HFFc6 (cell line): ENCODE results near the gene NF2. TPM values are rescaled to one million over a fixed set of nuclear protein-coding genes. Genes with fewer than 3 reads are reported as not detected.

Experiments
- DNase-seq: peaks from one replicate; pipeline ENCODE4 v3.0.0-alpha.2; 2018
- H3K27ac Mint-ChIP-seq: 2 replicates; pipeline ENCODE4 v1.8.0; 2020; ENCODE audit warnings: mild to moderate bottlenecking, mixed read lengths
- H3K27me3 Mint-ChIP-seq: 2 replicates; pipeline ENCODE4 v1.8.0; 2021; ENCODE audit warnings: mild to moderate bottlenecking, moderate library complexity, mixed read lengths; ENCODE audit not compliant: insufficient read depth
- H3K36me3 Mint-ChIP-seq: 2 replicates; pipeline ENCODE4 v1.8.0; 2021; ENCODE audit warnings: low read depth, mixed read lengths
- H3K4me1 Mint-ChIP-seq: 2 replicates; pipeline ENCODE4 v1.8.0; 2020; ENCODE audit warnings: low read depth, mixed read lengths
- H3K4me3 Mint-ChIP-seq: 2 replicates; pipeline ENCODE4 v1.8.0; 2020; ENCODE audit warnings: mild to moderate bottlenecking, moderate library complexity, mixed read lengths
- H3K9me3 Mint-ChIP-seq: 2 replicates; pipeline ENCODE4 v1.8.0; 2020; ENCODE audit warnings: mild to moderate bottlenecking, mixed read lengths
- CTCF ChIP-seq: fragments of 200-600 bp; sonication (generic); IDR thresholded peaks from 2 replicates; pipeline ENCODE4 v1.5.0; 2021; ENCODE audit warnings: antibody characterized with exemption, mild to moderate bottlenecking
- total RNA-seq, 6 experiments: library from RNA; stranded (reverse); fragmentation: NEBNext Ultra II Directional; extraction: Animal tissue kit (Norgen Biotek cat#: 25700); gene quantifications; 2 replicates in 1 of 6; 3 replicates in 5 of 6; pipeline ENCODE4 v1.2.3, GENCODE V29; 2021

NF2 gene
- total RNA-seq, 6 experiments from 2014 or later = 161 to 184 (median 176) TPM

DNA sequence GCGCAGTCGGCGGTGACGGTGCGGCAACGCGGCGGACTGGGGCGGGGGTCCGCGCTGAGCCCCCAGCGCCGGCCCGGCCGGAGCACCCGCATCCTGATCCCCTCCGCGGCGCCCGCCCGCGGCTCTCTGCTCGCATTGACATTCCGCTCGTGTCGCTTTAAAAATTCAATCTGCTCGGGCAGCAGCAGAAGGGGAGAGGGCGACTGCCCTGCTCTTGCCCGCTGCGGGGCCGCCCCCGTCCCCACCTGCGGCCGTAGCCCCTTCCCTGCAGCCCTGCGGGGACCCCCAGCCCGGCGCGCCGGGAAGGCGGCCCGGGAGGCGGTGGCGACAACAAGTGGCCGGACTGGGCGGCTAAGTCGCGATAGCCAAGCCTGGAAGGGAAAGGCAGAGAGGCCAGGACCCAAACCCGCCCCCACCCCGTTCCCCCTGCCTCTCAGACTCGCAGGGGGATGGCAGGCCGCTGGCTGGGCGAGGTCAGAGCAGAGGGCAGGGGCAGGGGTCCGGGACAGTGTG, 117.4 kb downstream of the NF2 start:
- Mint-ChIP-seq H3K27me3 (peaks cover 33% of the 10 kb centered on the region), H3K4me3 (no peak overlapping the region), H3K9me3 (no peaks in the 10 kb centered on the region)

DNA sequence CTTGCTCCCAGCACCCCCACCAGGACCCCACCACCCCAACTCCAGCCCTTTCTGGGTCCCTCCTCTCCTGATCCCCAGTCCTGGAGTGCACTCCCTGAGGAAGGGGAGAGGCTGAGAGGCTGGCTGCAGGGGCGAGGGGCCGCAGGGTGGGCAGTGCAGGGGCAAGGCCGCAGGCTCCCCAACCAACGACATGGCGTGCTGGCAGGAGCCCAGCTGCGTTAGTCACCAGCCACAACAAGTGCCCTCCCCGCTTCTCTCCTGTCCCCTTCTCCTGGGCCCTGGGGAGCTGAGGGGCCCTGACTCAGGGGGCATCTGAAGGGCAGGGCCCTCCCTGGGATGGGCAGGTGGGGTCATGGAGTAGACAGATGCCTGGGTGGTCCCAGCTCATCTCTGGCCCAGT, 118.7 kb downstream of the NF2 start:
- Mint-ChIP-seq H3K9me3 (no peaks in the 10 kb centered on the region), H3K36me3 (no peaks in the 10 kb centered on the region), H3K4me3 (no peak overlapping the region), H3K4me1 (no peaks in the 10 kb centered on the region), H3K27me3 (peaks cover 28% of the 10 kb centered on the region), H3K27ac (no peak overlapping the region)
- no peak for DNase-seq
- TF ChIP-seq CTCF = no peak

More for the DNA sequence above, 117.4 kb downstream of the NF2 start:
- Mint-ChIP-seq H3K36me3 (no peaks in the 10 kb centered on the region), H3K4me1 (no peaks in the 10 kb centered on the region), H3K27ac (no peak overlapping the region)
- TF ChIP-seq CTCF = no peak
- no peak for DNase-seq

GRCh38 chr22:29722587-29722986, 119.2 kb downstream of the NF2 start:
- DNase-seq = no peak
- no peak overlapping the region for H3K4me3 Mint-ChIP-seq
- no peaks in the 10 kb centered on the region for H3K4me1 Mint-ChIP-seq
- H3K9me3 Mint-ChIP-seq = no peaks in the 10 kb centered on the region
- no peak for TF ChIP-seq CTCF
- H3K36me3 Mint-ChIP-seq = no peaks in the 10 kb centered on the region
- H3K27ac Mint-ChIP-seq = no peak overlapping the region
- H3K27me3 Mint-ChIP-seq = peaks cover 24% of the 10 kb centered on the region

DNA sequence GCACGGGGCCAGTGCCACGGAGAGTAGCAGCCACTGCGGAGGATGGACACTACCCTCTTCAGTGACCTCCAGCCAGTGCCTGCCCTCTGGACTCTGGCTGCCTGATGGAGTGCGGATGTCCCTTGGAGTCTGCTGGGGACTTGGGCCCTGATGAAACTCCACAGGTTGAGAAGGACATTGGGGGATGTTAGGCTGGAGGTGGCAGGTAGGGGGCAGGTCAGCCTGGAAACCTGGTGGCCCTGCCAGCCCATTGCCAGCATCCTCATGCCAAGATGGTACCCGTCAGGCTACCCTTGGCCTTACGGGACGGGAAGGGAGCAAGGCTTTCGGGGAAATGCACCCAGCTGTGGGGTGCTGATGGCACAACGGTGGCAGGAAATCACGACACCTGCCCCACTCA, 120.3 kb downstream of the NF2 start:
- Mint-ChIP-seq H3K27me3 (peaks cover 20% of the 10 kb centered on the region), H3K27ac (no peak overlapping the region), H3K9me3 (no peaks in the 10 kb centered on the region), H3K4me3 (no peak overlapping the region), H3K4me1 (no peaks in the 10 kb centered on the region), H3K36me3 (no peaks in the 10 kb centered on the region)
- TF ChIP-seq CTCF = peak; percentile 41
- no peak for DNase-seq

GRCh38 chr22:29724843-29725242, 121.4 kb downstream of the NF2 start:
- no peak overlapping the region for H3K4me3 Mint-ChIP-seq
- H3K9me3 Mint-ChIP-seq = no peaks in the 10 kb centered on the region
- H3K4me1 Mint-ChIP-seq = no peaks in the 10 kb centered on the region
- H3K36me3 Mint-ChIP-seq = no peaks in the 10 kb centered on the region
- TF ChIP-seq CTCF = no peak
- DNase-seq = no peak
- H3K27me3 Mint-ChIP-seq = peaks cover 12% of the 10 kb centered on the region
- no peak overlapping the region for H3K27ac Mint-ChIP-seq

DNA sequence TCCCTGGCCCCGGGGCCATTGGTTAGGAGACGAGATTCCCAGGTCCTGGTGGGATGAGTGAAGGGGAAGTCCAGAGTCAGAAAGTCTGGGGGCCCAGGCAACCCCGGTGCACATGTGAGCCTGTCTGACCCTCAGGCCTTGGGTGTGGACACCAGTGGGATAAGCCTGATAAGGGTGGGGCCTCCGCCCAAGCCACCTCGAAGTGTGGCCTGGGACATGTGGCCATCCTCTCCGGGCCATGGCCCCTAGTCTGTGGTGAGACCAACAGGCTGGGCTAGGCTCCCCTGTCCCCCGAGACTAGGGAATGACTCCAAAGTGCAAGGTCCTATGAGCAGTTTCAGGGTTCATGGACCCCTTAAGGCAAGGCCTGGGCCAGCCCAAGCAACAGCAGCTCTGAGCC, 122.7 kb downstream of the NF2 start:
- Mint-ChIP-seq H3K27ac (no peak overlapping the region), H3K4me3 (no peak overlapping the region), H3K27me3 (peaks cover 12% of the 10 kb centered on the region), H3K4me1 (no peaks in the 10 kb centered on the region), H3K36me3 (no peaks in the 10 kb centered on the region), H3K9me3 (no peaks in the 10 kb centered on the region)
- no peak for DNase-seq
- no peak for TF ChIP-seq CTCF
